Measurements from ENCODE around the gene ZNF598.
"Not testable (repeated sequence)": the region's sequence is repeated elsewhere in the genome, so short reads cannot be mapped to it uniquely, and the experiment has no call there.

ZNF598 gene

DNA sequence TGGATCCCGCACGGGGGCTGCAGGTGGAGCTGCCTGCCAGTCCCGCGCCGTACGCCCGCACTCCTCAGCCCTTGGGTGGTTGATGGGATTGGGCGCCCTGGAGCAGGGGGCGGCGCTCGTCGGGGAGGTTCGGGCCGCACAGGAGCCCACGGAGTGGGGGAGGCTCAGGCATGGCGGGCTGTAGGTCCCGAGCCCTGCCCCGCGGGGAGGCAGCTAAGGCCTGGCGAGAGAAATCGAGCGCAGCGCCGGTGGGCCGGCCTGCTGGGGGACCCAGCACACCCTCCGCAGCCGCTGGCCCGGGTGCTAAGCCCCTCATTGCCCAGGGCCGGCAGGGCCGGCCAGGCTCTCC, 51.5 kb downstream of the ZNF598 start:
- not testable (repeated sequence) for DNase-seq (ENCODE audit: low read depth)

DNA sequence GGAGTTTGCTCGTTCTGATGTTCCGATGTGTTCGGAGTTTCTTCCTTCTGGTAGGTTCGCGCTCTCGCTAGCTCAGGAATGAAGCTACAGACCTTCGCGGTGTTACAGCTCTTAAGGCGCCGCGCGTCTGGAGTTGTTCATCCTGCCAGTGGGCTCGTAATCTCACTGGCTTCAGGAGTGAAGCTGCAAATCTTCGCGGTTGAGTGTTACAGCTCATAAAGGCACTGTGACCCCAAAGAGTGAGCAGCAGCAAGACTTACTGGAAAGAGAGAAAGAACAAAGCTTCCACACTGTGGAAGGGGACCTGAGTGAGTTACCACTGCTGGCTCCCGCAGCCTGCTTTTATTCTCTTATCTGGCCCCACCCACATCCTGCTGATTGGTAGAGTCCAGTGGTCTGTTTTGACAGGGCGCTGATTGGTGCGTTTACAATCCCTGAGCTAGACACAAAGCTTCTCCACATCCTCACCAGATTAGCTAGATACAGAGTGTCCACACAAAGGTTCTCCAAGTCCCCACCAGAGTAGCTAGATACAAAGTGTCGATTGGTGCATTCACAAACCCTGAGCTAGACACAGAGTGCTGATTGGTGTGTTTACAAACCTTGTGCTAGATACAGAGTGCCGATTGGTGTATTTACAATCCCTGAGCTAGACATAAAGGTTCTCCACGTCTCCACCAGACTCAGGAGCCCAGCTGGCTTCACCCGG, 52.0 kb downstream of the ZNF598 start:
- DNase-seq (ENCODE audit: low read depth), result not testable (repeated sequence)

DNA sequence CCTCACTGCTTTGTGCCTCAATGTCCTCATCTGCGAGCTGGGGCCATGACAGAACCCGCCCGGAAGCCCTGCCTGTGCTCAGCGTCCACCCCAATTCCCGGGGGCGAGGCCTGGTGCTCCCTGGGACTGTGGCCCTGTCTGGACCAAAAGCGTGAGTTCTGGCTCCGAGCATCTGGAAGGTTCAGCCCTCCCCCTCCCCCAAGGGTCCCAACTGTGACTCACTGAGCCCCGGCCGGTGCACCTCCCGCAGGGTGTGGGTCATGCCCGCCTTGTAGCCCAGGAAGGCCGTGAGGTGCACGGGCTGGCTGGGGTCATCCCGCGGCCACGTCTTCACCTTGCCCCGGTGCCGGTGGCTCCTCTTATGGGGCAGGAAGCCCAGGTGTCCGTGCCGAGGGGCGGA, 55.9 kb downstream of the ZNF598 start:
- DNase-seq (ENCODE audit: low read depth), result no peak

GRCh38 chr16:1950559-1950958, 59.1 kb downstream of the ZNF598 start:
- DNase-seq (ENCODE audit: low read depth), result no peak

DNA sequence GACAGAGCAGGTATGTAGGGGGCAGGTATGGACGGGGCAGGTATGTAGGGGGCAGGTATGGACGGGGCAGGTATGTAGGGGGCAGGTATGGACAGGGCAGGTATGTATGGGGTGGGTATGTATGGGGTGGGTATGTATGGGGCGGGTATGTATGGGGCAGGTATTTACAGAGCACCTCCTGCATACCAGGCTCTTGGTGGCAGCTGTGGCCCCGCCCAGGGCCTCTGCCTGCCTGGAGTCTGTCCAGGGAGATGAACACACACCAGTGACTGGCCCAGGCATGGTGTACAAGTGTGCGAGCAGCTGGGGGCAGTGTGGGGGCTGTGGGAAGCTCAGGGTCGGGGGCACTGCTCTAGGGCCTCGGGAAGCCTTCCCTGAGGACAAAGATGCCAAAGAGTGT, 59.6 kb downstream of the ZNF598 start:
- no peak for DNase-seq (ENCODE audit: low read depth)

DNA sequence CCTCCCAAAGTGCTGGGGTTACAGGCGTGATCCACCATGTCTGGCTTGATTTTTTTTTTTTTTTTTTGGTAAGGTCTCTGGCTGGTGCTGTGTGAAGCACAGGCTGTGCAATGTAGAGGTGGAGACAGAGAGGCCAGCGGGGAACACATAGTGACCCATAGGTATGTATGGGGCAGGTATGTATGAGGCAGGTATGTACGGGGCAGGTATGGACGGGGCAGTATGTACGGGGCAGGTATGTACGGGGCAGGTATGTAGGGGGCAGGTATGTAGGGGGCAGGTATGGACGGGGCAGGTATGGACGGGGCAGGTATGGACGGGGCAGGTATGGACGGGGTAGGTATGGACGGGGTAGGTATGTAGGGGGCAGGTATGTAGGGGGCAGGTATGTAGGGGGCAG, 60.1 kb downstream of the ZNF598 start:
- DNase-seq (ENCODE audit: low read depth), result no peak

All from activated T-cell treated with anti-CD3 and anti-CD28 coated beads for 24 hours (primary cell).